Type B pancreatic cell (in vitro differentiated cells): ENCODE results near the gene DEPDC5. TPM values are rescaled to one million over a fixed set of nuclear protein-coding genes. Genes with fewer than 3 reads are reported as not detected.
A peak's percentile ranks its signal among the peaks of the same experiment; 100 is the strongest.
"Not testable (repeated sequence)": the region's sequence is repeated elsewhere in the genome, so short reads cannot be mapped to it uniquely, and the experiment has no call there.

Source experiments
- DNase-seq: peaks from one replicate; pipeline ENCODE4 v3.0.0; 2021; ENCODE audit warnings: mixed read lengths; ENCODE audit not compliant: unreplicated experiment; ENCODE audit errors: extremely low spot score
- H3K27ac Mint-ChIP-seq: 2 replicates; pipeline ENCODE4 v1.8.0; 2021; ENCODE audit warnings: mild to moderate bottlenecking, mixed read lengths
- H3K27me3 Mint-ChIP-seq: 2 replicates; pipeline ENCODE4 v1.8.0; 2021; ENCODE audit warnings: mixed read lengths
- H3K36me3 Mint-ChIP-seq: 2 replicates; pipeline ENCODE4 v1.8.0; 2021; ENCODE audit warnings: mixed read lengths
- H3K4me1 Mint-ChIP-seq: one replicate; pipeline ENCODE4 v1.8.0; 2021; ENCODE audit warnings: mixed read lengths; ENCODE audit not compliant: unreplicated experiment
- H3K4me3 Mint-ChIP-seq: 2 replicates; pipeline ENCODE4 v1.8.0; 2021; ENCODE audit warnings: mild to moderate bottlenecking, mixed read lengths
- H3K9me3 Mint-ChIP-seq: 2 replicates; pipeline ENCODE4 v1.8.0; 2021; ENCODE audit warnings: mixed read lengths
- CTCF ChIP-seq: fragments of 200-600 bp; sonication (generic); conservative IDR thresholded peaks from 2 replicates; pipeline ENCODE4 v1.5.0; 2021; ENCODE audit warnings: antibody characterized with exemption, mild to moderate bottlenecking
- long read RNA-seq: library from polyadenylated mRNA; unstranded; transcript quantifications from one replicate; pipeline ENCODE4 v2.0.0, GENCODE V29; 2020
- total RNA-seq: library from RNA; stranded (reverse); gene quantifications from 2 replicates; pipeline ENCODE4 v1.2.1, GENCODE V29; 2021; ENCODE audit warnings: low replicate concordance

The DEPDC5 gene
- total RNA-seq = 35.5 and 40.6 TPM in 2 replicates
- long read RNA-seq, partial matches to known transcripts = 4 of 8 reads
- long read RNA-seq, other reads (novel, unspliced or antisense) = 1 of 8 reads

GRCh38 chr22:31753634-31754501 is at the start of gene DEPDC5:
DEPDC5 (plus strand) TSS chr22:31754019; CDS start chr22:31754922, 903 bp downstream.
- H3K36me3 Mint-ChIP-seq = no peaks in the 10 kb centered on the region
- no peaks in the 10 kb centered on the region for H3K9me3 Mint-ChIP-seq
- H3K27ac Mint-ChIP-seq = peak within 1 kb of the TSS; percentile 99
- H3K27me3 Mint-ChIP-seq = no peaks in the 10 kb centered on the region
- TF ChIP-seq CTCF = no peak
- peaks cover 38% of the 10 kb centered on the region for H3K4me1 Mint-ChIP-seq
- peak within 1 kb of the TSS; percentile 96 for H3K4me3 Mint-ChIP-seq
- peak; percentile 99 for DNase-seq

- Mint-ChIP-seq H3K27me3 (no peaks in the 10 kb centered on the region), H3K36me3 (peaks cover 20% of the 10 kb centered on the region), H3K4me3 (no peak overlapping the region), H3K27ac (no peak overlapping the region), H3K9me3 (no peaks in the 10 kb centered on the region), H3K4me1 (no peaks in the 10 kb centered on the region)
- DNase-seq = no peak
- TF ChIP-seq CTCF = no peak
Measured at GRCh38 chr22:31707519-31707918, 46.3 kb upstream of the DEPDC5 start.

GRCh38 chr22:31711226-31711625 is 42.6 kb upstream of the DEPDC5 start:
- H3K27ac Mint-ChIP-seq, H3K27me3 Mint-ChIP-seq, H3K4me3 Mint-ChIP-seq, DNase-seq, H3K9me3 Mint-ChIP-seq, H3K4me1 Mint-ChIP-seq: not testable (repeated sequence)
- peaks cover 24% of the 10 kb centered on the region for H3K36me3 Mint-ChIP-seq

- Mint-ChIP-seq H3K27me3 (no peaks in the 10 kb centered on the region), H3K36me3 (peaks cover 29% of the 10 kb centered on the region), H3K4me3 (no peak overlapping the region), H3K9me3 (no peaks in the 10 kb centered on the region), H3K27ac (no peak overlapping the region), H3K4me1 (no peaks in the 10 kb centered on the region)
- no peak for DNase-seq
- TF ChIP-seq CTCF = no peak
Measured at GRCh38 chr22:31715147-31715778, 38.6 kb upstream of the DEPDC5 start.

GRCh38 chr22:31719850-31720471 is 33.9 kb upstream of the DEPDC5 start:
- no peak for DNase-seq
- peaks cover 22% of the 10 kb centered on the region for H3K36me3 Mint-ChIP-seq

More at GRCh38 chr22:31719850-31720471, 33.9 kb upstream of the DEPDC5 start:
- Mint-ChIP-seq H3K27ac (no peak overlapping the region), H3K27me3 (no peaks in the 10 kb centered on the region), H3K4me1 (no peaks in the 10 kb centered on the region), H3K4me3 (no peak overlapping the region), H3K9me3 (no peaks in the 10 kb centered on the region)
- no peak for TF ChIP-seq CTCF
